ENCODE results near the gene BRINP3.

Gene BRINP3

DNA sequence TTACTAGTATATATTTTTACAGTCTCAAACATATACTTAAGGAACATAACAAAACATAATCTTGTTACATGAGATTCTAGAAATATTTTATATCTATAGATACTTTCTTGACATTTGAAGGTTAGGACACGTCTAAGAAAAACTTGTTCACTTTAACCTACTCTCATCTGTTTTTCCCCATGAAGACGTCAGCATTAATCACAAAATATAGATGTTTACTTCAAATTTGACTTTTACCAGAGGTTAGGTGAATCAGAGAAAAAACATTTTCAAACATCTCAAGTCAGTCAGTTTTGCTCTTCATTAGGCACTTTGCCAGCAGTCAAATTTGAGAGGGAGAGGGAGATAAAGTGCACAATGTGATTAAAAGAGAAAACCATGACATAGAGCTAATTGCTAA lies 47.7 kb downstream of the BRINP3 start:
- Histone ChIP-seq H3K36me3 (ENCODE audit: control insufficient read depth in 2 of 2, insufficient read depth in 1 of 2, low read length in 2 of 2) (no peaks in the 10 kb centered on the region), H3K9me3 (ENCODE audit: control insufficient read depth, insufficient read depth, low read depth, low read length) (no peaks in the 10 kb centered on the region), H3K27ac (ENCODE audit: extremely low read depth, low read depth, low read length) (no peak overlapping the region), H3K4me1 (ENCODE audit: control insufficient read depth, insufficient read depth, low read length) (no peaks in the 10 kb centered on the region), H3K4me3 (ENCODE audit: low read depth, low read length) (no peak overlapping the region)
- TF ChIP-seq ZFP3 (tag by site-specific recombination; IDR thresholded peaks at IDR 0.05; ENCODE audit: low read depth) = no peak
- no peak for TF ChIP-seq PRDM10 (tag by site-specific recombination; IDR thresholded peaks at IDR 0.05)
- TF ChIP-seq, protein P1, sequence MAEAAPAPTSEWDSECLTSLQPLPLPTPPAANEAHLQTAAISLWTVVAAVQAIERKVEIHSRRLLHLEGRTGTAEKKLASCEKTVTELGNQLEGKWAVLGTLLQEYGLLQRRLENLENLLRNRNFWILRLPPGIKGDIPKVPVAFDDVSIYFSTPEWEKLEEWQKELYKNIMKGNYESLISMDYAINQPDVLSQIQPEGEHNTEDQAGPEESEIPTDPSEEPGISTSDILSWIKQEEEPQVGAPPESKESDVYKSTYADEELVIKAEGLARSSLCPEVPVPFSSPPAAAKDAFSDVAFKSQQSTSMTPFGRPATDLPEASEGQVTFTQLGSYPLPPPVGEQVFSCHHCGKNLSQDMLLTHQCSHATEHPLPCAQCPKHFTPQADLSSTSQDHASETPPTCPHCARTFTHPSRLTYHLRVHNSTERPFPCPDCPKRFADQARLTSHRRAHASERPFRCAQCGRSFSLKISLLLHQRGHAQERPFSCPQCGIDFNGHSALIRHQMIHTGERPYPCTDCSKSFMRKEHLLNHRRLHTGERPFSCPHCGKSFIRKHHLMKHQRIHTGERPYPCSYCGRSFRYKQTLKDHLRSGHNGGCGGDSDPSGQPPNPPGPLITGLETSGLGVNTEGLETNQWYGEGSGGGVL (tag by site-specific recombination; IDR thresholded peaks at IDR 0.05) = no peak
- CTCF ChIA-PET = no interaction called here
- POLR2A ChIA-PET = no interaction called here

- ChIA-PET CTCF (interaction anchor here (0.6 to 0.7 kb wide), 2 partner anchors 10 to 1171 kb away, joined by 3 read pairs; no protein-coding TSS in a partner anchor), POLR2A (no interaction called here)
- no peaks in the 10 kb centered on the region for H3K9me3 ChIP-seq (ENCODE audit: control insufficient read depth, insufficient read depth, low read depth, low read length)
- no peak overlapping the region for H3K27ac ChIP-seq (ENCODE audit: extremely low read depth, low read depth, low read length)
- no peaks in the 10 kb centered on the region for H3K4me1 ChIP-seq (ENCODE audit: control insufficient read depth, insufficient read depth, low read length)
- no peak overlapping the region for H3K4me3 ChIP-seq (ENCODE audit: low read depth, low read length)
- TF ChIP-seq HOXA7 (CRISPR knock-in tag; IDR thresholded peaks at IDR 0.05; ENCODE audit: borderline replicate concordance) (no peak), ZBTB10 (tag by site-specific recombination; IDR thresholded peaks at IDR 0.05) (no peak), ZSCAN16 (tag by site-specific recombination; IDR thresholded peaks at IDR 0.05) (no peak), KLF8 (tag by site-specific recombination; IDR thresholded peaks at IDR 0.05) (no peak), SP3 (tag by site-specific recombination; IDR thresholded peaks at IDR 0.05) (no peak), KLF10 (tag by site-specific recombination; IDR thresholded peaks at IDR 0.05) (no peak), ZBTB44 (tag by site-specific recombination; IDR thresholded peaks at IDR 0.05) (no peak), ZNF501 (tag by site-specific recombination; IDR thresholded peaks at IDR 0.05) (no peak)
- no peaks in the 10 kb centered on the region for H3K36me3 ChIP-seq (ENCODE audit: control insufficient read depth in 2 of 2, insufficient read depth in 1 of 2, low read length in 2 of 2)
Measured at GRCh38 chr1:190429141-190429540, 48.5 kb downstream of the BRINP3 start.

DNA sequence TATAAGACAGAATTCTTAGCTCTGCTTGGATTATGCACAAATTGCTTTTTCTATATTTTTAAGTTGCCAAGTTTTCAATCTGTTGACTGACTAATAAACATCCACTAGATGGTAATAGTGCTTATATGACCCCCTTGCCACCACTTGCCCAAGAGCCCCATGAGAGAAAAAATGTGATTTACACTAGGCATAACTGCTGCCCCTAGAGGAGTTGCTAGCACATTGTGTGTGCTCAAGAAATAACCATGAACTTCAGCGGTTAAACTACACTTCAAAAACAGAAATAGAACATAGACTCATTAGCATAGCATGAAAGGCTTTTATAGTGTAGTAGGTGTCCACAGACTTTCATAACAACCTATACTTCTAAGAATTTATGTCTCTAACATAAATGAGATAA lies 61.4 kb downstream of the BRINP3 start:
- ChIA-PET POLR2A (no interaction called here), CTCF (no interaction called here)
- H3K9me3 ChIP-seq (ENCODE audit: control insufficient read depth, insufficient read depth, low read depth, low read length) = no peaks in the 10 kb centered on the region
- H3K4me3 ChIP-seq (ENCODE audit: low read depth, low read length) = no peak overlapping the region
- no peaks in the 10 kb centered on the region for H3K36me3 ChIP-seq (ENCODE audit: control insufficient read depth in 2 of 2, insufficient read depth in 1 of 2, low read length in 2 of 2)
- H3K4me1 ChIP-seq (ENCODE audit: control insufficient read depth, insufficient read depth, low read length) = no peaks in the 10 kb centered on the region
- H3K27ac ChIP-seq (ENCODE audit: extremely low read depth, low read depth, low read length) = no peak overlapping the region
- no peak for TF ChIP-seq ZNF701 (tag by site-specific recombination; IDR thresholded peaks at IDR 0.05)

Data from HEK293 (cell line).